ENCODE data around the gene FAHD1.

The FAHD1 gene

DNA sequence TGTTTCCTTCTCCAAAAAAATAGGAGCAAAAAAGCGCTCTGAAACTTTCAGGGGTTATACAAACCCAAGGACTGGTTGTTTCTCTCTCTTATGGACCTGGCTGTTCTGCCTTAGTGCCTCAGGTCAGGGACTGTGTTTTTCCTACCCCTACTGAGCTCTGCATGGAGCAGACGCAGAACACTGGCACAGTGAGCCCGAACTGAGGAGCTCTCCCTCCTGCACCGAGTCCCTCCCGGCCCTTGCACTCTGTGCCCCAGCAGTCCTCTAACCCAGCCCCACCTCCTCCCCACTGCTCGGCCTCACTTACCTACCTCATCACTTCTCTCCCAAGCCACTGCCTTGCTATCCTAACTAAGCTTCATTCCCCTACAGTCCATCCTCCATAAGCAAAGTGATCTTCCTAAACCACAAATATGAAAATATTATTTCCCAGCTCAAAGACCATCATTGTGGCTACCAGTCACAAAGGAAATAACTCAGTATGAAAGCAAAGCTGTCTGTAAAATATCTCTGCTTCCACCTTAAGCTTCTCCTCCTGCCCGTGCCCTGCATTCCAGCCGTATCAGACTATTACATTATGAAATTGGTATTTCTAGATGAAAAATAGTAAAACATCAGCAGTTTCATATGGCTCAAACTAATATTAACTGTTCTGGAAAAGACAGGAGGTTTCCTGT is 31.3 kb downstream of the FAHD1 start:
- no peak overlapping the region for H3K27ac ChIP-seq
- TF ChIP-seq FOXP2 (optimal IDR thresholded peaks at IDR 0.05; ENCODE audit: control extremely low read depth, extremely low read length, insufficient read depth): no peak
- TF ChIP-seq EZH2 (IDR thresholded peaks at IDR 0.05): no peak
- no peak for TF ChIP-seq POLR2AphosphoS5 (IDR thresholded peaks at IDR 0.05; ENCODE audit: borderline replicate concordance, low read depth, low read length)
- H3K36me3 ChIP-seq (ENCODE audit: insufficient read depth, low read length): peaks cover 3% of the 10 kb centered on the region; the same call in 1 of the 2 replicates
- H3K9ac ChIP-seq (ENCODE audit: insufficient read length): no peak overlapping the region
- H3K9me3 ChIP-seq (ENCODE audit: low read depth, low read length): no peaks in the 10 kb centered on the region
- DNase-seq (ENCODE audit: low read depth, low spot score): no peak
- H3K4me3 ChIP-seq: no peak overlapping the region

- no peak for TF ChIP-seq EZH2 (IDR thresholded peaks at IDR 0.05)
- no peak for TF ChIP-seq FOXP2 (optimal IDR thresholded peaks at IDR 0.05; ENCODE audit: control extremely low read depth, extremely low read length, insufficient read depth)
- no peak for TF ChIP-seq POLR2AphosphoS5 (IDR thresholded peaks at IDR 0.05; ENCODE audit: borderline replicate concordance, low read depth, low read length)
- no peak overlapping the region for H3K4me3 ChIP-seq
- no peak for DNase-seq (ENCODE audit: low read depth, low spot score)
- H3K27ac ChIP-seq: no peak overlapping the region
- H3K9ac ChIP-seq (ENCODE audit: insufficient read length): no peak overlapping the region
- H3K36me3 ChIP-seq (ENCODE audit: insufficient read depth, low read length): peaks cover 3% of the 10 kb centered on the region; the same call in 1 of the 2 replicates
- no peaks in the 10 kb centered on the region for H3K9me3 ChIP-seq (ENCODE audit: low read depth, low read length)
These were observed 32.6 kb downstream of the FAHD1 start for GRCh38 chr16:1859650-1860049.

- TF ChIP-seq FOXP2 (optimal IDR thresholded peaks at IDR 0.05; ENCODE audit: control extremely low read depth, extremely low read length, insufficient read depth) (no peak), POLR2AphosphoS5 (IDR thresholded peaks at IDR 0.05; ENCODE audit: borderline replicate concordance, low read depth, low read length) (no peak), EZH2 (IDR thresholded peaks at IDR 0.05) (no peak)
- H3K9ac ChIP-seq (ENCODE audit: insufficient read length): no peak overlapping the region
- H3K36me3 ChIP-seq (ENCODE audit: insufficient read depth, low read length): peaks cover 3% of the 10 kb centered on the region; the same call in 1 of the 2 replicates
- H3K4me3 ChIP-seq: no peak overlapping the region
- no peak for DNase-seq (ENCODE audit: low read depth, low spot score)
- H3K9me3 ChIP-seq (ENCODE audit: low read depth, low read length): no peaks in the 10 kb centered on the region
- H3K27ac ChIP-seq: no peak overlapping the region
These were observed 34.7 kb downstream of the FAHD1 start for GRCh38 chr16:1861730-1862129.

DNA sequence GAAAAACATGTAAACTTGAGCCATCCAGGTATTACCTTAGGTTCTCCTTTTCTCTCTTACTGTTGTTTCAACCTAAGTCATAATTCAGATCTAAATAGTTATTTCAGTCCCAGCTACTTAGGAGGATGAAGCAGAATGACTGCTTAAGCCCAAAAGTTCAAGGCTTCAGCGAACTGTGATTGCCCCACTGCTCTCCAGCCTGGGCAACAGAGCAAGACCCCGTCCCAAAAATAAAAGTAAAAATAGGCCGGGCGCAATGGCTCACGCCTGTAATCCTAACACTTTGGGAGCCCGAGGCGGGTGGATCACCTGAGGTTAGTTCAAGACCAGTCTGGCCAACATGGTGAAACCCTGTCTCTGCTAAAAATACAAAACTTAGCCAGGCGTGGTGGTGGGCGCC is 35.4 kb downstream of the FAHD1 start:
- TF ChIP-seq EZH2 (IDR thresholded peaks at IDR 0.05) (no peak), POLR2AphosphoS5 (IDR thresholded peaks at IDR 0.05; ENCODE audit: borderline replicate concordance, low read depth, low read length) (no peak), FOXP2 (optimal IDR thresholded peaks at IDR 0.05; ENCODE audit: control extremely low read depth, extremely low read length, insufficient read depth) (no peak)
- DNase-seq (ENCODE audit: low read depth, low spot score): no peak
- H3K36me3 ChIP-seq (ENCODE audit: insufficient read depth, low read length): peaks cover 3% of the 10 kb centered on the region; the same call in 1 of the 2 replicates

DNA sequence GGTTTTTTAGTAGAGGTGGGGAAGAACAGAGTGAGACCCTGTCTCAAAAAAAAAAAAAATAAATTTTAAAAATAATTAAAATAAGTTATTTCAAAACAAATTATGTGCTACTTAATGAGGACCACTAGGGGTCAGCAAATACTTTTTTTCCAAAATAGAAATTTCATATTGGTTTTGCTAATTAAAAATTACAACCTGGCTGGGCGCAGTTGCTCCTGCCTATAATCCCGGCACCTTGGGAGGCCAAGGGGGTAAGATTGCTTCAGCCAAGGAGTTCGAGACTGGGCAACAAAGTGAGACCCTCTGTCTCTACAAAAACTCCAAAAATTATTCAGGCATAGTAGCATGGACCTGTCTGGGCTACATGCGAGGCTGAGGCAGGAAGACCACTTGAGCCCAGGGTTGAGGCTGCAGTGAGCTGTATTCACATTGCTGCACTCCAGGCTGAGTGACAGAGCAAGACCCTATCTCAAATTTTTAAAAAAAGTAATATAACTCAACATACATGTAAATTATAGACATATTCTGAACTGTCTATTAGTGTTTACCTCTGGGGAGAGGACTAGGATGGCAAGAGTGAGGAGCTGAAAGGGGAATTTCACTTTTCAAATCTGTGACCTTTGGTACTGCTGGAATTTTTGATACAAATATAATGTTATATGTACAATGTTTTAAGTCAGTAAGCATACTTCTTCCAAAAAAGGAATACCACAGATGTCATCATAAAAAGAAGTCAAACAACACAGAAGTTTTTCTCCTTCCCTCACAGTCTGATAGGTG is 36.9 kb downstream of the FAHD1 start:
- TF ChIP-seq FOXP2 (optimal IDR thresholded peaks at IDR 0.05; ENCODE audit: control extremely low read depth, extremely low read length, insufficient read depth) (no peak), EZH2 (IDR thresholded peaks at IDR 0.05) (no peak), POLR2AphosphoS5 (IDR thresholded peaks at IDR 0.05; ENCODE audit: borderline replicate concordance, low read depth, low read length) (no peak)
- no peaks in the 10 kb centered on the region for H3K9me3 ChIP-seq (ENCODE audit: low read depth, low read length)
- no peak overlapping the region for H3K4me3 ChIP-seq
- no peaks in the 10 kb centered on the region; the same call in 1 of the 2 replicates for H3K36me3 ChIP-seq (ENCODE audit: insufficient read depth, low read length)
- no peak overlapping the region for H3K27ac ChIP-seq
- peak; percentile 20 for DNase-seq (ENCODE audit: low read depth, low spot score)
- no peak overlapping the region for H3K9ac ChIP-seq (ENCODE audit: insufficient read length)

More for the DNA sequence above, 35.4 kb downstream of the FAHD1 start:
- Histone ChIP-seq H3K9me3 (ENCODE audit: low read depth, low read length) (no peaks in the 10 kb centered on the region), H3K9ac (ENCODE audit: insufficient read length) (no peak overlapping the region), H3K4me3 (no peak overlapping the region), H3K27ac (no peak overlapping the region)

DNA sequence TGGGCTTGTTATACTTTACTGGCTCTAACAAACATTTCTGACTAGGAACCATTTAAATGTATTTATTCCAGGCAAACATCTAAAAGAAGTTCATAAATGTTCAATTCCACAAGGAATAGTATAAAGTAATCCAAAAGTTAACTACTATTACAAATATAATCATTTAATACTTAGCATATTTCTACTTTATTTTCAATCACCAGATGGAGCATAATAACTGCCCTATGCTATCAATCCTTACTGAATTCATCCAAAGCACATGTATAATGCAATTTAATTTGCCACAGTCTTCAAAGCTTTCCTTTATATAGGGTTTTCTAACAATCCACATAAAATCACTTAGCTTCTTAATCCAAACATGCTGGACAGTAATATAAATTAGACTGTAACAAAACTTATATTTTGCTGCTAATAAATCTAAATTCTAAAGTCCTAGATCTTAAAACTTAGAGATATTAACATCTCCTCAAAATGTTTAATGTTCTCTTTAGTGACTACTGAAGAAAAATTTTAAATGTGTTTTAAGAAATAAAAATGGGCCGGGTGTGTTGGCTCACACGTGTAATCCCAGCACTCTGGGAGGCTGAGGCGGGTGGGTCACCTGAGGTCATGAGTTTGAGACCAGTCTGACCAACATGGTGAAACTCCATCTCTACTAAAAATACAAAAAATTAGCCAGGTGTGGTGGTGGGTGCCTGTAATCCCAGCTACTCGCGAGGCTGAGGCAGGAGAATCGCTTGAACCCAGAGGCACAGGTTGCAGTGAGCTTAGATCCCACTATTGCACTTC is 39.1 kb downstream of the FAHD1 start:
- Histone ChIP-seq H3K9me3 (ENCODE audit: low read depth, low read length) (no peaks in the 10 kb centered on the region), H3K4me3 (no peak overlapping the region), H3K27ac (no peak overlapping the region), H3K36me3 (ENCODE audit: insufficient read depth, low read length) (no peaks in the 10 kb centered on the region), H3K9ac (ENCODE audit: insufficient read length) (peak overlapping the region; percentile 0)
- no peak for DNase-seq (ENCODE audit: low read depth, low spot score)
- TF ChIP-seq POLR2AphosphoS5 (IDR thresholded peaks at IDR 0.05; ENCODE audit: borderline replicate concordance, low read depth, low read length): no peak
- no peak for TF ChIP-seq EZH2 (IDR thresholded peaks at IDR 0.05)
- TF ChIP-seq FOXP2 (optimal IDR thresholded peaks at IDR 0.05; ENCODE audit: control extremely low read depth, extremely low read length, insufficient read depth): no peak

GRCh38 chr16:1870365-1871082 is 43.5 kb downstream of the FAHD1 start:
- no peak for DNase-seq (ENCODE audit: low read depth, low spot score)
- Histone ChIP-seq H3K9ac (ENCODE audit: insufficient read length) (no peak overlapping the region), H3K9me3 (ENCODE audit: low read depth, low read length) (no peaks in the 10 kb centered on the region), H3K4me3 (no peak overlapping the region), H3K36me3 (ENCODE audit: insufficient read depth, low read length) (no peaks in the 10 kb centered on the region), H3K27ac (0 out of 2 replicates have a peak overlapping the region, but pooled peaks have one; percentile 46)
- no peak for TF ChIP-seq FOXP2 (optimal IDR thresholded peaks at IDR 0.05; ENCODE audit: control extremely low read depth, extremely low read length, insufficient read depth)
- TF ChIP-seq EZH2 (IDR thresholded peaks at IDR 0.05): no peak

All from SK-N-MC (cell line).